Right lobe of liver (tissue), 6 donors: Measurements from ENCODE around the gene DEFB114. TPM values are rescaled to one million over a fixed set of nuclear protein-coding genes. Genes with fewer than 3 reads are reported as not detected.

Source experiments
- ATAC-seq, 4 donors: fragments of 200-7000 bp; cut with Tn5 transposase; one replicate each; pipeline ENCODE4 v1.9.1; 2020; ENCODE audit warnings: mild to moderate bottlenecking in 4 of 4, moderate library complexity in 4 of 4
- DNase-seq, 3 donors: peaks; one replicate each; pipeline ENCODE4 v3.0.0-alpha.2; 2020
- H3K27ac ChIP-seq, 3 donors: fragments of 200-600 bp; one replicate each; pipeline ENCODE4 v1.8.0; 2022
- H3K27me3 ChIP-seq, 2 donors: fragments of 200-600 bp; one replicate each; pipeline ENCODE4 v1.8.0; 2022
- H3K36me3 ChIP-seq, 4 donors: fragments of 200-600 bp; sonication (generic) in 1 of 4; one replicate each; pipeline versions ENCODE4 v1.5.1 to v1.8.0; 2017 to 2022; ENCODE audit warnings: control low read depth in 1 of 4
- H3K4me1 ChIP-seq, 4 donors: fragments of 200-600 bp; sonication (generic) in 1 of 4; one replicate each; pipeline versions ENCODE4 v1.5.1 to v1.8.0; 2017 to 2022; ENCODE audit warnings: control low read depth in 1 of 4
- H3K4me3 ChIP-seq, 3 donors: fragments of 200-600 bp; one replicate each; pipeline ENCODE4 v1.8.0; 2022
- H3K9me3 ChIP-seq, 4 donors: fragments of 200-600 bp; sonication (generic) in 1 of 4; one replicate each; pipeline versions ENCODE4 v1.5.1 to v1.8.0; 2017 to 2022; ENCODE audit warnings: control low read depth in 1 of 4
- POLR2A ChIP-seq: fragments of 450-650 bp; IDR thresholded peaks from one replicate; pipeline ENCODE4 v1.6.1; 2017; ENCODE audit warnings: antibody characterized with exemption, mild to moderate bottlenecking
- WGBS: methylation state at CpG from one replicate; pipeline ENCODE4 v1.1.6; 2018; ENCODE audit warnings: low coverage, low lambda C conversion rate; ENCODE audit not compliant: insufficient coverage; ENCODE audit errors: missing lambda C conversion rate; 5-methylcytosine and 5-hydroxymethylcytosine counted together
- intact Hi-C, 2 donors: fragments of 100-400 bp; cut with DNase I; formaldehyde crosslinking; loops; one replicate each; pipeline versions ENCODE4 v1.11.2 to v1.14.1; 2022
- total RNA-seq, 6 experiments: library from RNA; depleted of rRNA in 2 of 6; stranded (reverse); fragments of >200 nt in 2 of 6; fragmentation: NEBNext Ultra II Directional in 3 of 6; extraction: Animal tissue kit (Norgen Biotek cat#: 25700) in 3 of 6; gene quantifications; one replicate each; pipeline versions ENCODE4 v1.1.0 to v1.2.4, GENCODE V29; 2016 to 2023
- TF ChIP-seq, protein P1 (sequence below), 4 donors: fragments of 200-600 bp in 3 of 4; fragments of 450-650 bp in 1 of 4; IDR thresholded peaks; one replicate each; pipeline versions ENCODE4 v1.5.1 to v1.8.0; 2016 to 2022; ENCODE audit warnings: antibody characterized with exemption in 4 of 4, mild to moderate bottlenecking in 2 of 4
- donor health status: DM: no; HTN: yes; CAD: no.
- donor health status: DM: no; HTN: no; CAD: no.
- donor health status: DM: no; HTN: no; CAD: no.
- donor health status: DM: no; HTN: yes; CAD: no.
- donor health status: DM: no; HTN: yes; CAD: no.

DEFB114 gene
- total RNA-seq, 6 experiments from 2014 or later, result not detected

DNA sequence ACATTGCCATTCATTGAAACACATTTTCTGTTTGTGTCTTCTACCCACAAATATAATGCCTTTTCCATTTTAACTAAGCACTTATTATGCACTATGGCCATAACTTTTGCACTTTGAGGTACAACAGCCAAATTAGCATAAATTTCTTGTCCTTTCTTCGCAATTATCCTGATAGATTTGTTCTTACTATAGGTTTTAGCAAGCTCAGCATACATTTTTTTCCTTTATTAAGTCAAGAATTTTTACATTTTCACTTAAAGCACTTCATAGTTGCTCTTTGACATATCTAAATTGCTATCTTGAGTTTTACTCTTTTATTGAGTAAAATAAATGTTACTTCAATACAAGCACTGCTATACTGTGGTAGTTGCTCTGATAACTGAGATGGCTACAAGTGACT is 5.8 kb downstream of the DEFB114 start:
- H3K27me3 ChIP-seq, result no peaks in the 10 kb centered on the region
- intact Hi-C loops, result no loop called here
- H3K4me1 ChIP-seq, result no peaks in the 10 kb centered on the region
- H3K9me3 ChIP-seq, result no peaks in the 10 kb centered on the region
- H3K4me3 ChIP-seq, result no peak overlapping the region
- no peak for ATAC-seq
- 57% methylated on average over 1 of the region's 1 CpG for WGBS
- TF ChIP-seq, protein P1, sequence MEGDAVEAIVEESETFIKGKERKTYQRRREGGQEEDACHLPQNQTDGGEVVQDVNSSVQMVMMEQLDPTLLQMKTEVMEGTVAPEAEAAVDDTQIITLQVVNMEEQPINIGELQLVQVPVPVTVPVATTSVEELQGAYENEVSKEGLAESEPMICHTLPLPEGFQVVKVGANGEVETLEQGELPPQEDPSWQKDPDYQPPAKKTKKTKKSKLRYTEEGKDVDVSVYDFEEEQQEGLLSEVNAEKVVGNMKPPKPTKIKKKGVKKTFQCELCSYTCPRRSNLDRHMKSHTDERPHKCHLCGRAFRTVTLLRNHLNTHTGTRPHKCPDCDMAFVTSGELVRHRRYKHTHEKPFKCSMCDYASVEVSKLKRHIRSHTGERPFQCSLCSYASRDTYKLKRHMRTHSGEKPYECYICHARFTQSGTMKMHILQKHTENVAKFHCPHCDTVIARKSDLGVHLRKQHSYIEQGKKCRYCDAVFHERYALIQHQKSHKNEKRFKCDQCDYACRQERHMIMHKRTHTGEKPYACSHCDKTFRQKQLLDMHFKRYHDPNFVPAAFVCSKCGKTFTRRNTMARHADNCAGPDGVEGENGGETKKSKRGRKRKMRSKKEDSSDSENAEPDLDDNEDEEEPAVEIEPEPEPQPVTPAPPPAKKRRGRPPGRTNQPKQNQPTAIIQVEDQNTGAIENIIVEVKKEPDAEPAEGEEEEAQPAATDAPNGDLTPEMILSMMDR (IDR thresholded peaks at IDR 0.05), result no peak
- no peak for TF ChIP-seq POLR2A
- no peaks in the 10 kb centered on the region for H3K36me3 ChIP-seq
- no peak for DNase-seq
- H3K27ac ChIP-seq, result no peak overlapping the region

DNA sequence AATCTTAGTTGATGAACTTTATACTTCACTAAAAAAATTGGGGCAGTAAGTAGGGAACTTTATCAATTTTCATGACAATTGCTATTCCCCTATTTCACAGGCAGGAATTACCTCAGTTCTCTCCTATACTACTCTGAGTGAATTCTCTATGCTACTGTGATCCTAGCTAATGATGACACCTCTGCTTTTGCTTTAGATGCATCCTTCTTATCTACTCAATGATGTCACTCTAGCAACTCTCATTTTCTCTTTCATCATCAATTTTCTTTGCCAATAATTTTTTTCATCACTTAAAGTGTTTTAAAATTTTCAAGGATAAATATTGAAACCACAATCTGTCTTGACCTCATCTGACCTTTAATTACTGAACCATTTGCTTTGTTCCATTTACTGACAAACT is 8.1 kb downstream of the DEFB114 start:
- H3K4me1 ChIP-seq, result no peaks in the 10 kb centered on the region
- DNase-seq (no peak), ATAC-seq (no peak)
- no peaks in the 10 kb centered on the region for H3K9me3 ChIP-seq
- no peaks in the 10 kb centered on the region for H3K36me3 ChIP-seq
- H3K27me3 ChIP-seq, result no peaks in the 10 kb centered on the region
- no peak overlapping the region for H3K4me3 ChIP-seq
- H3K27ac ChIP-seq, result no peak overlapping the region
- TF ChIP-seq POLR2A, result no peak
- TF ChIP-seq, protein P1 (IDR thresholded peaks at IDR 0.05), result no peak
- intact Hi-C loops, result no loop called here

DNA sequence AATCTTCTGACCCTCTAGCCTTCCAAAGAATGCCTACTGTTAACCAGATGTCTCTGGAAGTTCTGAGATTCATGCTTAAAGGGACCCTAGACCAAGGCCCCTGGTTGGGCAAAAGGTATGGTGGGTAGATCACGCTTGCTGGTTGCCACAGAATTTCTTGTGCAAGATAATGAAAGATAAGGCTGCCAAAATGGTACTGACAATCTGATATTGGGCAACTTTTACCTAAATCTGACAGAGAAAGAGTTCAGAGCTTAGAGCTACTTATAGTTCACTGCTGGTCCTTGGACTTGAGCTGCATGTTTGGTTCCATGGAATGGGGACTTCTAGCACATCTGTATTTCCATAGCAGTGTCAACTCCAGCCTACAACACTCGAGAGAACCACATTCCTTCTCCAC is 12.0 kb downstream of the DEFB114 start:
- WGBS, result 51% methylated on average over 2 of the region's 2 CpGs
- DNase-seq, result no peak
- intact Hi-C loops, result no loop called here
- Histone ChIP-seq H3K27ac (no peak overlapping the region), H3K9me3 (no peaks in the 10 kb centered on the region), H3K36me3 (no peaks in the 10 kb centered on the region), H3K4me1 (no peaks in the 10 kb centered on the region), H3K27me3 (no peaks in the 10 kb centered on the region), H3K4me3 (no peak overlapping the region)
- ATAC-seq, result no peak
- TF ChIP-seq POLR2A, result no peak
- TF ChIP-seq, protein P1 (IDR thresholded peaks at IDR 0.05), result no peak

DNA sequence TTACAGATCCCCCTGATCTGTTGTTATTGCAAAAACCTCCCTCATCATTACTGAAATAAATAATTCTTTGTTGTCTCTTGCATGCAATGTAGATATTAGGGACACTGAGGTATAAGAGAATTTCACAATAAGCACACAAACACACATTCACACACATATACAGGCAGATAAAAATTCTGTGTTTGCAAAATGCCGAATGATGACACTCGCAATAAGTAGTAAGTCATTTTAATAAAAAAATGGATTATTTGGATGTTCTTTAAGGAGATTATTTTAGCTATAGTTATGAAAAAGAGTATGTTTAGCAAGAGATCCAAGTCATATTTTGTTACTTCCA is 13.6 kb downstream of the DEFB114 start:
- Histone ChIP-seq H3K27ac (no peak overlapping the region), H3K36me3 (no peaks in the 10 kb centered on the region), H3K9me3 (no peaks in the 10 kb centered on the region), H3K4me1 (no peaks in the 10 kb centered on the region), H3K4me3 (no peak overlapping the region), H3K27me3 (no peaks in the 10 kb centered on the region)
- intact Hi-C loops, result no loop called here
- TF ChIP-seq POLR2A, result no peak
- TF ChIP-seq, protein P1 (IDR thresholded peaks at IDR 0.05), result no peak
- 79% methylated on average over 2 of the region's 2 CpGs for WGBS
- DNase-seq (no peak), ATAC-seq (no peak)

DNA sequence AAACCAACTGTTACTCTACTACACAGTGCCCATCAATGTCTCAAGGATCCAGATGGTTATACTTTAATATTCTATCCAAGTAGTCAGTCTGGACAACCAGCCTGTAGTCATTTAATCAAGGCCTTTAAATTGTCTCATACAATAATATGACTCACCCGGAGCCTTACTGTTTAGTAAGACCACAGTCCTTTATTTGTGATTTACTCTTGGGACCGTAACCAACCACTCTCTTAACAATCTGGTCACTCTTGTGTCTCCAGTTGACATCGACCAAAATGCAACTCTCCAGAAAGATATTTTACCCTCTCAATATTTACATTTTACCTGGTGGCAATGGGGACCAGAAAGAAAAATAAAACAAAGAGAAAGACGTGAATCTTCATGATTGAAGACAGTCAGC is 14.9 kb downstream of the DEFB114 start:
- intact Hi-C loops, result no loop called here
- no peaks in the 10 kb centered on the region for H3K27me3 ChIP-seq
- H3K27ac ChIP-seq, result no peak overlapping the region
- H3K9me3 ChIP-seq, result no peaks in the 10 kb centered on the region
- 67% methylated on average over 4 of the region's 4 CpGs for WGBS
- H3K4me1 ChIP-seq, result no peaks in the 10 kb centered on the region
- ATAC-seq (no peak), DNase-seq (no peak)
- H3K4me3 ChIP-seq, result no peak overlapping the region
- no peaks in the 10 kb centered on the region for H3K36me3 ChIP-seq
- TF ChIP-seq, protein P1 (IDR thresholded peaks at IDR 0.05), result no peak
- no peak for TF ChIP-seq POLR2A
